Lower lobe of right lung (tissue), 2 donors: ENCODE data around the gene NRXN3. TPM values are rescaled to one million over a fixed set of nuclear protein-coding genes. Genes with fewer than 3 reads are reported as not detected.

Experiments
- ATAC-seq, 2 donors: fragments of 200-7000 bp; cut with Tn5 transposase; one replicate each; pipeline ENCODE4 v1.9.1; 2020 to 2022; ENCODE audit warnings: mild to moderate bottlenecking in 2 of 2, moderate library complexity in 2 of 2
- DNase-seq: peaks from one replicate; pipeline ENCODE4 v3.0.0-alpha.2; 2020
- H3K27ac ChIP-seq: fragments of 200-600 bp; one replicate; pipeline ENCODE4 v1.8.0; 2022
- H3K27me3 ChIP-seq: fragments of 200-600 bp; one replicate; pipeline ENCODE4 v1.8.0; 2022; ENCODE audit warnings: low read depth
- H3K36me3 ChIP-seq: fragments of 200-600 bp; one replicate; pipeline ENCODE4 v1.8.0; 2022; ENCODE audit warnings: mild to moderate bottlenecking
- H3K4me1 ChIP-seq: fragments of 200-600 bp; one replicate; pipeline ENCODE4 v1.8.0; 2022
- H3K4me3 ChIP-seq: fragments of 200-600 bp; one replicate; pipeline ENCODE4 v1.8.0; 2022; ENCODE audit warnings: mild to moderate bottlenecking
- H3K9me3 ChIP-seq: fragments of 200-600 bp; one replicate; pipeline ENCODE4 v1.8.0; 2022
- CTCF ChIP-seq: fragments of 200-600 bp; IDR thresholded peaks from one replicate; pipeline ENCODE4 v1.8.0; 2022; ENCODE audit warnings: antibody characterized with exemption, mild to moderate bottlenecking
- intact Hi-C: fragments of 100-400 bp; cut with DNase I; formaldehyde crosslinking; loops from one replicate; pipeline ENCODE4 v1.11.0; 2022
- total RNA-seq: library from RNA; stranded (reverse); fragmentation: NEBNext Ultra II Directional; extraction: Animal tissue kit (Norgen Biotek cat#: 25700); gene quantifications from one replicate; pipeline ENCODE4 v1.2.1, GENCODE V29; 2021
- donor health status: DM: no; HTN: yes; CAD: no; lungs with severe emphysema.

NRXN3 gene
- total RNA-seq, 1 donor from 2014 or later, result 9.0 TPM

- Histone ChIP-seq H3K27ac (no peak overlapping the region), H3K9me3 (no peaks in the 10 kb centered on the region), H3K4me1 (no peaks in the 10 kb centered on the region), H3K36me3 (no peaks in the 10 kb centered on the region), H3K4me3 (no peak overlapping the region), H3K27me3 (no peaks in the 10 kb centered on the region)
- no peak for TF ChIP-seq CTCF
- intact Hi-C loops, result no loop called here
- no peak for ATAC-seq
- no peak for DNase-seq
These were observed 26.1 kb downstream of the NRXN3 start for GRCh38 chr14:78196323-78196722.

- Histone ChIP-seq H3K27ac (no peak overlapping the region), H3K9me3 (no peaks in the 10 kb centered on the region), H3K27me3 (no peaks in the 10 kb centered on the region), H3K36me3 (no peaks in the 10 kb centered on the region), H3K4me1 (no peaks in the 10 kb centered on the region), H3K4me3 (no peak overlapping the region)
- ATAC-seq, result no peak
- TF ChIP-seq CTCF, result no peak
- DNase-seq, result no peak
- intact Hi-C loops, result no loop called here
These were observed 26.9 kb downstream of the NRXN3 start for GRCh38 chr14:78197051-78197450.

GRCh38 chr14:78202163-78202562, 32.0 kb downstream of the NRXN3 start:
- Histone ChIP-seq H3K9me3 (no peaks in the 10 kb centered on the region), H3K4me3 (no peak overlapping the region), H3K4me1 (no peaks in the 10 kb centered on the region), H3K27me3 (no peaks in the 10 kb centered on the region), H3K36me3 (no peaks in the 10 kb centered on the region), H3K27ac (no peak overlapping the region)
- intact Hi-C loops, result no loop called here
- no peak for TF ChIP-seq CTCF
- ATAC-seq (no peak), DNase-seq (no peak)

GRCh38 chr14:78202976-78203375, 32.8 kb downstream of the NRXN3 start:
- no peak overlapping the region for H3K4me3 ChIP-seq

DNA sequence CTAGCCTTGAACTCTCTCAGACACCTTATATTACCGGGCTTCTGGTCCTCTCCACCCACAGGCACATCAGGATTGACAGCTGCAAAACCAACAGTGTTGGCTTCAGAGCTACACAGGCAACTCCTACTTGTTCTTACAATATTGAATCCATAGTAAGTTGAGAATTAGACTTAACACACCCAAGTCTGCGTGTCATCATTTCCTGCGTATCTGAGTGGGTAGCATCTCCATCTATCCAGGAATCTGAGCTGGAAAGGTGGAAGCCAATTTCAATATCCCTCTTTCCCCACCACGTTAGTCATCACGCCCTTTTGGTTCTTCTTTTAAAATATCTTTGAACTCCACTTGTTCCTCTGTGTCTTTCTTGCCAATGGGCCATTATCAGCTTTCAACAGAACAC, 37.2 kb downstream of the NRXN3 start:
- H3K9me3 ChIP-seq, result peaks cover 4% of the 10 kb centered on the region

More at GRCh38 chr14:78202976-78203375, 32.8 kb downstream of the NRXN3 start:
- intact Hi-C loops, result no loop called here
- no peaks in the 10 kb centered on the region for H3K9me3 ChIP-seq
- no peak overlapping the region for H3K27ac ChIP-seq
- no peaks in the 10 kb centered on the region for H3K36me3 ChIP-seq
- DNase-seq (no peak), ATAC-seq (no peak)
- no peaks in the 10 kb centered on the region for H3K27me3 ChIP-seq
- no peaks in the 10 kb centered on the region for H3K4me1 ChIP-seq
- TF ChIP-seq CTCF, result no peak

More for the DNA sequence above, 37.2 kb downstream of the NRXN3 start:
- H3K4me1 ChIP-seq, result no peaks in the 10 kb centered on the region
- H3K27ac ChIP-seq, result no peak overlapping the region
- DNase-seq (no peak), ATAC-seq (no peak)
- intact Hi-C loops, result no loop called here
- no peaks in the 10 kb centered on the region for H3K36me3 ChIP-seq
- no peak for TF ChIP-seq CTCF
- no peak overlapping the region for H3K4me3 ChIP-seq
- no peaks in the 10 kb centered on the region for H3K27me3 ChIP-seq
